K562 treated with DMSO at 1 percent for 48 hours (cell line): ENCODE results near the gene AURKB. TPM values are rescaled to one million over a fixed set of nuclear protein-coding genes. Genes with fewer than 3 reads are reported as not detected.

Source experiments
- total RNA-seq: library from RNA; unstranded; fragments of 300-600 nt; gene quantifications from 2 replicates; pipeline ENCODE4 v1.2.3, GENCODE V29; 2022; ENCODE audit warnings: low replicate concordance; ENCODE audit errors: extremely low read depth

The AURKB gene
- total RNA-seq: not detected in 2 replicates

GRCh38 chr17:8209907-8210760, at the start of gene AURKB:
AURKB (minus strand) TSS chr17:8210575; CDS start chr17:8210224, 351 bp downstream.

GRCh38 chr17:8248751-8249607, 38.6 kb upstream of the AURKB start, which contains the start of gene PFAS:
PFAS (plus strand) TSS chr17:8249289; CDS start chr17:8253938, 4,649 bp downstream.

GRCh38 chr17:8189711-8190477, 20.5 kb downstream of the AURKB start, which contains the start of gene BORCS6:
BORCS6 (minus strand) TSS chr17:8190180; CDS start chr17:8190140, 40 bp downstream.

DNA sequence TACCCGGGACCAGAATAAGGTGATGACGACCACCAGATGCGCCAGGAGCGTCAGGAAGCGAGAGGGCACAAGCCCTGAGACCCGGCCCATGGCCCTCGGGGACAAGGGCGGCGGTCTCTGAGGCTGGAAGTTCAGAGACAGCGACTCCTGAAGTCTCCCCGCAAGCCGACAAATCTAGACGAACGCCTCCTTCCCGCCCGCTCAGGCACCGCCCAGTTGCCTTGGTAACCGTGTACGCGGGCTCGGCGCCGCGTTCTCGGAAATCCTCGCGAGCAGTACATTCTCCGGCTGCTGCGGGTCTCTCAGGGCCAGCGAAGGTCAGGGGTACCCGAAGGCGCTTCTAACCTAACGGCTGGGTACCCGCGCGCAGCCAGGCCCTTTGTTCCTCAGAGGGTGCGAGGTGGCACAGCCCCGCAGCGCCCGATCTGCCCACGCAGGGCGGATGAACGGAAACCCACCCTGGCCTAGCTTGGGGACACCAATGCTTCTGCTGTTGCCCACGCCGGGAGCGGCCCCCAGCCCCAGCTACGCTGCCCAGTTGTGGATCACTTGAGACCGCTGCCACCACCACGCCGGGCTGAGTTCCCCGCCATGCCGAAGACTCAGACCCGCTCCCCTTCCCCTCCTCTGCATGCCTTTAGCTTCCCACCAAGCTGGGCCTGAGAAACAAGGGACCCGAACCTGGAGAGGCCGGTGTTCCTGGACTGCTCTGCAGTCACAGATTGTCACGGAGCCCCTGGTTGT, 34.0 kb downstream of the AURKB start, which contains the start of gene TMEM107:
Gene TMEM107, minus strand, starts transcription at position 184 of the 744 bp plus-strand sequence. Its CDS starts 94 bp downstream, at position 90.

GRCh38 chr17:8162233-8162996, 48.0 kb downstream of the AURKB start, which contains the start of gene VAMP2:
VAMP2 (minus strand) TSS chr17:8162948; CDS start chr17:8162879, 69 bp downstream.

Other genes with a start within 250 kb of the AURKB start
- not detected in 2 replicates for gene GUCY2D, start 208.0 kb downstream of the AURKB start, total RNA-seq
- gene ALOX15B, start 171.5 kb downstream of the AURKB start, total RNA-seq: not detected in 2 replicates
- gene ALOX12B, start 122.9 kb downstream of the AURKB start, total RNA-seq: not detected in 2 replicates
- not detected in 2 replicates for gene ALOXE3, start 92.1 kb downstream of the AURKB start, total RNA-seq
- not detected in 2 replicates for gene HES7, start 86.5 kb downstream of the AURKB start, total RNA-seq
- not detected in 2 replicates for gene PER1, start 58.2 kb downstream of the AURKB start, total RNA-seq
- not detected in 2 replicates for gene VAMP2, start 47.6 kb downstream of the AURKB start, total RNA-seq
- gene TMEM107, start 34.2 kb downstream of the AURKB start, total RNA-seq: not detected in 2 replicates
- gene BORCS6, start 20.4 kb downstream of the AURKB start, total RNA-seq: not detected in 2 replicates
- not detected in 2 replicates for gene CTC1, start 37.5 kb upstream of the AURKB start, total RNA-seq
- gene PFAS, start 38.7 kb upstream of the AURKB start, total RNA-seq: not detected in 2 replicates
- gene RANGRF, start 78.1 kb upstream of the AURKB start, total RNA-seq: not detected in 2 replicates
- gene SLC25A35, start 84.8 kb upstream of the AURKB start, total RNA-seq: not detected in 2 replicates
- not detected in 2 replicates for gene ARHGEF15, start 99.7 kb upstream of the AURKB start, total RNA-seq
- gene ODF4, start 129.3 kb upstream of the AURKB start, total RNA-seq: not detected in 2 replicates
- 1,797 TPM in 1 of 2 replicates, not detected in the other for gene RPL26, start 172.6 kb upstream of the AURKB start, total RNA-seq
- gene RNF222, start 187.3 kb upstream of the AURKB start, total RNA-seq: not detected in 2 replicates
- not detected in 2 replicates for gene NDEL1, start 225.3 kb upstream of the AURKB start, total RNA-seq